Esophagus squamous epithelium (tissue), 5 donors: Measurements from ENCODE around the gene SNX9. TPM values are rescaled to one million over a fixed set of nuclear protein-coding genes. Genes with fewer than 3 reads are reported as not detected.
"Not testable (repeated sequence)": the region's sequence is repeated elsewhere in the genome, so short reads cannot be mapped to it uniquely, and the experiment has no call there.

ENCODE experiments used
- DNase-seq: peaks from one replicate; lab custom pipeline; 2025; lab: John Stamatoyannopoulos, UW
- H3K27ac ChIP-seq, 4 donors: fragments of 200-600 bp; sonication (generic); one replicate each; pipeline ENCODE4 v1.5.1; 2016 to 2019; ENCODE audit warnings: mild to moderate bottlenecking in 1 of 4
- H3K27me3 ChIP-seq, 4 donors: fragments of 200-600 bp; sonication (generic); 1 replicate in 3 of 4; 2 replicates in 1 of 4; pipeline versions ENCODE4 v1.5.1 to v1.6.0; 2017 to 2021; ENCODE audit warnings: antibody characterized with exemption in 1 of 4
- H3K36me3 ChIP-seq, 3 donors: fragments of 200-600 bp; sonication (generic); one replicate each; pipeline ENCODE4 v1.5.1; 2016 to 2019
- H3K4me1 ChIP-seq, 3 donors: fragments of 200-600 bp; sonication (generic); one replicate each; pipeline ENCODE4 v1.5.1; 2017 to 2019
- H3K4me3 ChIP-seq, 4 donors: fragments of 200-600 bp; sonication (generic); 1 replicate in 3 of 4; 2 replicates in 1 of 4; pipeline ENCODE4 v1.5.1; 2016 to 2019; ENCODE audit warnings: mild to moderate bottlenecking in 2 of 4, moderate library complexity in 1 of 4
- H3K9me3 ChIP-seq, 3 donors: fragments of 200-600 bp; sonication (generic); one replicate each; pipeline ENCODE4 v1.5.1; 2016 to 2019
- POLR2A ChIP-seq, 4 donors: fragments of 450-650 bp; IDR thresholded peaks; one replicate each; pipeline ENCODE4 v1.6.1; 2017; ENCODE audit warnings: antibody characterized with exemption in 4 of 4, mild to moderate bottlenecking in 4 of 4, moderate library complexity in 3 of 4
- WGBS, 2 donors: methylation state at CpG; one replicate each; pipeline ENCODE4 v1.1.5; 2018; 5-methylcytosine and 5-hydroxymethylcytosine counted together
- intact Hi-C: fragments of 100-400 bp; cut with DNase I; formaldehyde crosslinking; loops from one replicate; pipeline ENCODE4 v1.15.0; 2022
- total RNA-seq, 4 donors: library from RNA; depleted of rRNA; stranded (reverse); fragments of >200 nt; gene quantifications; one replicate each; pipeline ENCODE4 v1.1.0, GENCODE V29; 2016
- TF ChIP-seq, protein P1 (sequence below), 6 experiments: fragments of 450-650 bp in 4 of 6; fragments of 200-600 bp in 2 of 6; sonication (generic) in 2 of 6; IDR thresholded peaks; one replicate each; pipeline ENCODE4 v1.5.1; 2016 to 2019; ENCODE audit warnings: antibody characterized with exemption in 6 of 6, mild to moderate bottlenecking in 4 of 6, moderate library complexity in 4 of 6
- donor health status: DM: yes; HTN: yes; CAD: no.

Gene SNX9
- total RNA-seq, 4 donors from 2014 or later: 19.9 to 39.9 (median 33.5) TPM

DNA sequence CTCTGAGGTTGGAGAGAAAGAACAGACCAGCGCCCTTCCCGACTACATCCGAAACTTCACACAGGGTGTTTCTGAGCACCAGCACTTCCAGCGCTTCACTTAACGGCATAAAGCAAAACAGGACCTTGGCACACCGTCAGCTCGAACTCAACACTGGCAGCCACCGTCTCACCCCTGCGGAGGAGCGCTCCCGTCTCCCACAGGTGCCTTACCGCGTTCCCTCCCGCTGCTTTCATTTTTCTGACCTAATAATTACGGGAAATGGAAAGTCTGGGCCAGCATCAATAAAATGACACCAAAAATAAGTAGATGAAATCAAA, 120.9 kb downstream of the SNX9 start:
- Histone ChIP-seq H3K9me3 (no peaks in the 10 kb centered on the region), H3K4me1 (no peaks in the 10 kb centered on the region), H3K27me3 (no peaks in the 10 kb centered on the region), H3K36me3 (peaks cover 10 to 74% (median 20%) of the 10 kb centered on the region in 3 donors), H3K4me3 (no peak overlapping the region), H3K27ac (no peak overlapping the region)
- intact Hi-C loops: no loop called here
- 87 to 95% methylated on average over 14 to 15 of the region's 15 CpGs for WGBS, 2 donors
- DNase-seq: no peak
- TF ChIP-seq, protein P1, sequence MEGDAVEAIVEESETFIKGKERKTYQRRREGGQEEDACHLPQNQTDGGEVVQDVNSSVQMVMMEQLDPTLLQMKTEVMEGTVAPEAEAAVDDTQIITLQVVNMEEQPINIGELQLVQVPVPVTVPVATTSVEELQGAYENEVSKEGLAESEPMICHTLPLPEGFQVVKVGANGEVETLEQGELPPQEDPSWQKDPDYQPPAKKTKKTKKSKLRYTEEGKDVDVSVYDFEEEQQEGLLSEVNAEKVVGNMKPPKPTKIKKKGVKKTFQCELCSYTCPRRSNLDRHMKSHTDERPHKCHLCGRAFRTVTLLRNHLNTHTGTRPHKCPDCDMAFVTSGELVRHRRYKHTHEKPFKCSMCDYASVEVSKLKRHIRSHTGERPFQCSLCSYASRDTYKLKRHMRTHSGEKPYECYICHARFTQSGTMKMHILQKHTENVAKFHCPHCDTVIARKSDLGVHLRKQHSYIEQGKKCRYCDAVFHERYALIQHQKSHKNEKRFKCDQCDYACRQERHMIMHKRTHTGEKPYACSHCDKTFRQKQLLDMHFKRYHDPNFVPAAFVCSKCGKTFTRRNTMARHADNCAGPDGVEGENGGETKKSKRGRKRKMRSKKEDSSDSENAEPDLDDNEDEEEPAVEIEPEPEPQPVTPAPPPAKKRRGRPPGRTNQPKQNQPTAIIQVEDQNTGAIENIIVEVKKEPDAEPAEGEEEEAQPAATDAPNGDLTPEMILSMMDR (IDR thresholded peaks at IDR 0.05): no peak
- TF ChIP-seq POLR2A (IDR thresholded peaks at IDR 0.05): no peak

- Histone ChIP-seq H3K36me3 (peaks cover 10 to 61% (median 20%) of the 10 kb centered on the region in 3 donors), H3K4me3 (no peak overlapping the region), H3K9me3 (peaks cover 0 to 6% (median 0%) of the 10 kb centered on the region in 3 donors), H3K4me1 (no peaks in the 10 kb centered on the region), H3K27ac (no peak overlapping the region), H3K27me3 (no peaks in the 10 kb centered on the region)
- TF ChIP-seq, protein P1 (IDR thresholded peaks at IDR 0.05): no peak
- TF ChIP-seq POLR2A (IDR thresholded peaks at IDR 0.05): no peak
- DNase-seq: no peak
- intact Hi-C loops: no loop called here
- WGBS, 2 donors: 78 to 90% methylated on average over 10 to 13 of the region's 14 CpGs
Measured at GRCh38 chr6:157944983-157945931, 122.2 kb downstream of the SNX9 start.

DNA sequence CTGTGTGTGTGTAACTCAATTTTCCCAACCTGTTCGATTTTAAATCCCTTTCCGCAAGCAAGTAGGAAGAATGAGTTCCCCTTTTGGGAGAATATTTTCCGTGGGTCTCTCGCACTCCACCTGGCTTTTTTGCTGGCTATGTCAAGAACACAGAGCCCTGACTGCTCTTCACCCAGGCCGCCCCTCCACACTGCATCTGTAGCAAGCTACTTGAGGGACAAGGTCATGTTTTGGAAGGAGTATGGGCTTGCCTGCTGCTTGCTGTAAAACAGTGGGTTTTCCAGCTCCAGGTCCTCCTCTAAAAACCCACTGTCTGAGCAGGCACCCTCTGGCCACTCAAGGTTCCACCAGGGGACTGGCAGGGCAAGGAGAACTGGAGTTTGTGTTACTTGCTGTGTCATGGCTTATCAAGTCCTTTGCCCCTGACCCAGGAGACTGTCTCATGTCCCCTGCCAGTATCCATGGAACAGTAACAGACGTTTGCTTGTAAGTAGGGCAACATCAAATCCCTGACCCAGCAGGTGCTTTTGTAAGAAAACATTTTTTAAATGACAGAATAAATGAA, 123.1 kb downstream of the SNX9 start:
- no peak for DNase-seq
- intact Hi-C loops: no loop called here
- H3K9me3 ChIP-seq: peaks cover 0 to 6% (median 0%) of the 10 kb centered on the region in 3 donors
- TF ChIP-seq POLR2A (IDR thresholded peaks at IDR 0.05): no peak
- TF ChIP-seq, protein P1 (IDR thresholded peaks at IDR 0.05): no peak
- no peaks in the 10 kb centered on the region for H3K27me3 ChIP-seq
- WGBS, 2 donors: 92 to 100% methylated on average over 6 of the region's 6 CpGs
- H3K36me3 ChIP-seq: peaks cover 10 to 52% (median 20%) of the 10 kb centered on the region in 3 donors
- no peaks in the 10 kb centered on the region for H3K4me1 ChIP-seq
- no peak overlapping the region for H3K4me3 ChIP-seq
- no peak overlapping the region for H3K27ac ChIP-seq

DNA sequence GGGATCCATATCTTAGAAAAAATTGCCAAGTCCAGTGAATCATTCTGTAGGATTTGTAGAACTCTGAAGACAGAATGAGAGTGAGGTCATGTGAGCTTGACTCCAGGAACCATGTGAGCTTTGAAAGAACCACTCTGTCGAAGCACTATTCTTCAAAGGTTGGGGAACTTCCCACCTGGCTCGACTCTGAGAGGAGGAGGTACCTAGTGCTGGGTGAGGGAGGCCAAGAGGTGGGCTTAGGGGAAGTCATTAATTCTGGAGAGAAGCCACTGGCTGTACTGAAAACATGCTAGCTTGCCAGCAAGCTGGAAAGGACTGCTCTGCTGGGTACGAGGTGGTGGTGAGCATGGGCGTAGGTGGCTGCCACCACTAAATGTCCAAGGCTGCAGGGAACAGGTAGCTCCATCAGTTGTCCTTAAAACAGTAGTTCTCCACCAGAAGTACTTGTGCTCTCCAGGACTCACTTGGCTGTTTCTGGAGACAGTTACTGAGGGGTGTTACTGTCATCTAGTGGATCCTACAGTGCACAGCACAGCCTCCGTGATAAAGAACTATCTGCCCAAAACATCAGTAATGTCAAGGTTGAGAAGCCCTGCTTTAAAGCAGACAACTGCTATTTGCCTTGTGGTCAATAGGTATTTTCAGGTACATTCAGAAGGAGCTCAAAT, 124.0 kb downstream of the SNX9 start:
- H3K4me3 ChIP-seq: no peak overlapping the region
- 32 to 57% methylated on average over 3 to 4 of the region's 5 CpGs for WGBS, 2 donors
- peaks cover 0 to 6% (median 0%) of the 10 kb centered on the region in 3 donors for H3K9me3 ChIP-seq
- DNase-seq: no peak
- no peak overlapping the region for H3K27ac ChIP-seq
- H3K36me3 ChIP-seq: peaks cover 10 to 44% (median 17%) of the 10 kb centered on the region in 3 donors
- intact Hi-C loops: no loop called here
- H3K27me3 ChIP-seq: no peaks in the 10 kb centered on the region
- no peaks in the 10 kb centered on the region for H3K4me1 ChIP-seq
- TF ChIP-seq POLR2A (IDR thresholded peaks at IDR 0.05): no peak
- TF ChIP-seq, protein P1 (IDR thresholded peaks at IDR 0.05): peak in 2 of 6 experiments; percentile 14 to 26

- intact Hi-C loops, DNase-seq, H3K27me3 ChIP-seq, H3K36me3 ChIP-seq, H3K9me3 ChIP-seq, H3K27ac ChIP-seq, H3K4me3 ChIP-seq: not testable (repeated sequence)
- peaks cover 0 to 17% (median 6%) of the 10 kb centered on the region in 3 donors for H3K4me1 ChIP-seq
- 60 to 69% methylated on average over 1 of the region's 1 CpG for WGBS, 2 donors
Measured at GRCh38 chr6:157950899-157951298, 127.9 kb downstream of the SNX9 start.
